GM21576 (cell line): ENCODE measurements around the gene CTIF.

Source experiments
- ATAC-seq: cut with Tn5 transposase; IDR thresholded peaks from one replicate; pipeline ENCODE4 v1.9.1; 2021; ENCODE audit warnings: mild to moderate bottlenecking, moderate library complexity; ENCODE audit not compliant: unreplicated experiment

Gene CTIF

GRCh38 chr18:48599391-48599790, 60.6 kb downstream of the CTIF start:
- no peak for ATAC-seq

- ATAC-seq, result no peak
These were observed 61.2 kb downstream of the CTIF start for GRCh38 chr18:48600046-48600445.

- ATAC-seq, result no peak
These were observed 61.7 kb downstream of the CTIF start for GRCh38 chr18:48600456-48601090.

DNA sequence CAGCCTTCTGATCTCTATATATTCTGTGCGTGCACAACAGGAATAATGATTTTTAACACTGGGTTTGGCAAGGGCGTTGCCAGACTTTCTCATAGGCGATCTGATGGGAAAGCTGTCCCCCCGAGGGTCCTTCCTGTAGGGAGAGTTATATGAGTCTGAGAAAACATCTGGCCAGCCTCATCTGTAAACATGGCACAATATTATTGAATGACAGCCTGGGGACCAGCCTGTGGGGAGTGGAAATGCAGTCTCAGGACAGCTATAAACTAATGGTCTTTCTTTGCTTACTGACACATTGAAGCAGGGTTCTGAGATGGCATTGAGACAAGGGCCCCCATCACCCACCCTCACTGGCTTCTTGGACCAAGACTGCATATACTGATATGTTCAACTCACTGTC, 62.5 kb downstream of the CTIF start:
- no peak for ATAC-seq

DNA sequence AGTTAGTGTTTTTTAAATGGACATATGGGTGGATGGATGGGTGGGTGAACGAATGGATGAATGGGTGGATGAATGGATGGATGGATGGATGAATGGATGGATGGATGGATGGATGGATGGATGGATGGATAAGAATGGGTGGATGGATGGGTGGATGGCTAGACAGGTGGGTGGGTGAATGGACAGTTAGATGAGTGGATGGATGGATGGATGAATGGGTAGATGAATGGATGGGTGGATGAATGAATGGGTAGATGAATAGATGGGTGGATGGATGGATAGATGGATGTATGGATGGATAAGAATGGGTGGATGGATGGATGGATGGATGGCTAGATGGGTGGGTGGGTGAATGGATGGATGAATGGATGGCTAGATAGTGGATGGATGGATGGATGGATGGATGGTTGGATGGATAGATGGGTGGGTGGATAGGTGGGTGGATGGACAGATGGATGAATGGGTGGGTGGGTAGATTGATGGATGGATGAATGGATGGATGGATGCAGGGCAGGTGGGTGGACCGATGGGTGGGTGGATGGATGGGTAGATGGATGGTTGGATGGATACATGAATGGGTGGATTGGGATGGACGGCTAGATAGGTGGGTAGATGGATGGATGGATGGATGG, 64.0 kb downstream of the CTIF start:
- ATAC-seq, result no peak

DNA sequence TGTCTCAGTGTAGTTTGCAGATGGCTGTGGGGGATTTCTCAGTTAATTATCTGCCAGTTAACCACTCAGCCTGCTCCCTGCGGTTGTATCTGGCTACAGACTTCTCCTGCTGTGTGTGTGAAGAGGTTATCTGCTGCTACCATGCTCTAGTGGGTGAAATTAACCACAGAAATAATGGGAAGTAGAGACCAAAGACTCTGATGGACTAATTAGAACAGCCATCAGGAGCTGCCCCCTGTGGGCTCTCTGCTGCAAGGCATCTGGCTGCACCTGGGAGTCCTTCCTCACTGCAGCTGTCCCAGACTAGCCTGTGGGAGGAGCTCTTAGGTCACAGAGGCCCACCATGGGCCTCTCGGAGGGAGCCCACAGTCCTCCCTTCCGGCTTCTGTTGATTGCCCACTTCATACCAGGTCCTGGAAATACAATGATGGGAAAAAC, 66.6 kb downstream of the CTIF start:
- no peak for ATAC-seq

DNA sequence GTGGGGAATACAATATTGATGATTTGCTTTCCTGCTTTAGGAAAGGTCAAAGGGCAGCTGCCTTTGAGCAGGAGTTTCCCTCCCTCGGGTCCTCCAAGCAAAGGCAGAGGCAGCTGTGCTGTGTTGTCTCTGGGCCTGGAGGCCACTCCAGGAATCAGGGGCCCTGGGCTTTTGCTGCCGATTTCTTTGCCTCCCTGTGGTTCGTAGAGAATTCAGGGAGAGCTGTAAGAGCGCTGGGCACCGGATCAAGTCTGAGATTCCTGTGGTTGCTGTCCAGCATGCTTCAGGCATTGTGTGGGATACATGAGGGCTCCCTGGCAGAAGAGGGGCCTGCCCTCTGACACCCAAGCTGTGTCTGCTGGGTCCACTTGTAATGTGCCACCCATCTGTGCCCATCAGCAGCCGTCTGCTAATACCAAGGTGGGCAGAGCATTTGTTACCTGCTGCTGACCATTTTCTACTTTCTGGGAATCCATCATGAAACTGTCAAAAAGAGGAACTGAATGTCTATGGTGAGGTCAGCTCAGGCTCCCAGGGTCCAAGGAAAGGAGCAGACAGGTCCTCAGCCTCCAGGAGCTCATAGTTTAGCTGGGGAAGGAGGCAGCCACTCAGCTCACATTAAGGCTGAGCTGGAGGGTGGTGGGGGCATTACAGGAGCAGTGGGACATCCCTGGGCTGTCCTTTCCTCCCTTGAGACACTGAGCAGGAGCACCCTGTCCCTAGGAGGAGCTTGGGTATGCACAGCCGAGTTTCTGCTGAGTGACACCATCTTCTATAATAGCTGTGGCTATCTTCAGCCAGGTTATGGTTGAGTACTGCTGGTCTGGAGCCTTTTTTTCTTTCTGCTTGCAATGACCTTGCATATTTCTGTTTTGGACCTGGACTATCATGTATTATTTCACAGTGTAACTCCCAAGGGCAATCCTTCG, 68.5 kb downstream of the CTIF start:
- no peak for ATAC-seq

DNA sequence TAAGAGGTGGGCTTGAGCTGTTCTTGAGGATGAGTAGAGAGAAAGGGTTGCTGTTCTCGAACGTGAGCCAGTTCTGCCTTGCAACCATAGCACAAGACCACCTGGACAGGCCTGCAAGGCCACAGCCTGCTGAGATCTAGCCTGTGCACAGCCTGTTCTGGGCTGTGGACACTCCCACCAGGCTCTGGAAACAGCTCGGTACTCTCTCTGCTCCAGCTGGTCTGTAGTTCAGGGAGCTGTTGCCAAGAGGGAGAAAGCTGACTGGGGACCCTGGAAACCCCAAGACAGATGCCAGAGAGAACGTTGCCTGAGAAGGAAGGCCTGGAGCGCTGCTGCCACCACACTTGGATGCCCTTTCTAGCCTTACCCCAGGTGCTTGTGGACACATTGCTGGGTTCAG, 69.8 kb downstream of the CTIF start:
- no peak for ATAC-seq

- no peak for ATAC-seq
These were observed 70.3 kb downstream of the CTIF start for GRCh38 chr18:48609114-48609513.

GRCh38 chr18:48609820-48610815, 71.3 kb downstream of the CTIF start:
- ATAC-seq, result no peak

DNA sequence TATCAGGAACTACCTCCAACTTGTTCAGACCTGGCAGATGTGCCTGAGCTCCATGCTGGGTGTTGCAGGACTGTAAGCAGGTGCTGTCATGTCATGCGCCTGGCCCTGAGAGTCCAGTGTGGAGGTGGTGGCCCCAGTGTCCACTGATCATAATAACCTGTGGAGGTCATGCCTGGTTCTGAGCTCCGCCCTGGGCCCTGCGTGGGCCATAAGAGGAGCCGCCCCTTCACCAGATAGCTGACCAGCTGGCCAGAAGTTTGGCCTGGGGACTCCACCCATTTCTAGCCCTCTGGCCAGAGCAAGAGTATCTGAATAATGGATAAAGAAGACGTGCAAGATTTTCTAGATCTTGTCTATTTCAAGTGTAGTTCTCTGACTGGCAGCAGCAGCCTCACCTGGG, 72.4 kb downstream of the CTIF start:
- no peak for ATAC-seq

DNA sequence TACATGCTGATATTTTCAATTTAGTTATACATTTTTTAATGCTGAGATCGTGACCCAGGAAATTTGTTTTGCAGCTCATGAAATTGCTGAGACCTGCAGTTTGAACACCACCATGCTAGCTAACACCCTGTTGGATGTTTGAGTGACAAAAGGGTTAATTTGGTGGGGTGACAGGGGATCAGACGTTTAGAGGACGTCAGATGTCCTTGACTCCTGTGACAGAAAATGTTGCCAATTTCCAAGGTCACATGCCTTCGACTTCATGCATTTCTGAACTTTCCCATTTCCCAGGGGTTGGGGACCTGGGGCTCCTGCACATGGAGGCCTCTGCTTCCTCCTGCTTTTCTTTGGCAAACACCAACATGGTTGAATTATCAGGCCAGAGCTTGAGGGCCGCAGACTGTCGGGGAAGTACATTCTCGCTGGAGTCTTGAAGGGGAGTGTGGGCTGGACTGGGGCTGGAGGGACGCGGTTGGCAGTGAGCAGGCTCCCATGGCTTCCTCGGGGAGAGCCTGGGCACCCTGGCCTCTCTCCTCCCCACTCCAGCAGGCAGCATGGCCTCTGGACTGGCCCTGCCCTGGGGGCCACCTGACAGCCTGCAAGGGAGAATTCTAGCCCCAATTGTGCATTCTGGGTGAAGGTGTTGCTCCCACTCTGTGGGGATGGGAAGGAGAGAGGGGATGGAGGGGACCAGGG, 73.1 kb downstream of the CTIF start:
- ATAC-seq, result no peak

DNA sequence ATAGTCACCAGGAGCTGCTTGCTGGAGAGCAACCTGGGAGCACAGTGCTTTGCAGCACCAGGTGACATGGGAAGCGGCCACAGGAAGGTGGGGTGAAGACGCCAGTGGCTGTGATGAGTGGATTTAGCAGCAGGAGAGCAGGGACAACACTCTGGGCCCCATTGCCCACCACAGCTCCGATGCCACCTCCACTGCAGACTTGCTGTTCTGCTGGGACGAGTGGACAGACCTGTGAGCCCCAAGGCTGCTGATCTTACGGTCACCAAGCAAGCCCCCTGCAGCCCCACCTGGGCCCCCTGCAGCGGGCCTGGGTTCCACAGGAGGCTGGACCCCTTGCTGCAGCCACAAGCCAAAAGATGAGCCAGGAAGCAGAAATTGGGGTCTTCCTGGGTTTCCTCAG, 73.7 kb downstream of the CTIF start:
- no peak for ATAC-seq

DNA sequence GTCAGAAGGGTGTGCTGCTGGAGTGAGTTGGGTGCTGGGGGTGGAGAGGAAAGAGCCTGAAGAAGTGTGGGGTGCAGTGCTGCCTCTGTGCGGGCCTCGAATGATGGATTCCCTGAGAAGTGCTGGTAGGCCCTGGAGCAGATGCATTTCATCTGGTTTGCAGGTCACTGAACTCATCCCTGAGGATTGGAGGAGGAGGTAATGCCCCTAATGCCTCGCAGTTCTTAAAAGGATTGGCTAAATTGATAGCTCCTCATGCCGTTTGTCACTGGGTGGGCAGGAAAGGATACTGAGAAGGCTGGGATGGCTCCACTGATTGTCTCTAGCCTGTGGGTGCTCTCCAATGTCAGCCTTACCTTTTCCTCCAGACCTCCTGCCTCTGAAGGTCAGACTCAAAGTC, 74.1 kb downstream of the CTIF start:
- ATAC-seq, result no peak

DNA sequence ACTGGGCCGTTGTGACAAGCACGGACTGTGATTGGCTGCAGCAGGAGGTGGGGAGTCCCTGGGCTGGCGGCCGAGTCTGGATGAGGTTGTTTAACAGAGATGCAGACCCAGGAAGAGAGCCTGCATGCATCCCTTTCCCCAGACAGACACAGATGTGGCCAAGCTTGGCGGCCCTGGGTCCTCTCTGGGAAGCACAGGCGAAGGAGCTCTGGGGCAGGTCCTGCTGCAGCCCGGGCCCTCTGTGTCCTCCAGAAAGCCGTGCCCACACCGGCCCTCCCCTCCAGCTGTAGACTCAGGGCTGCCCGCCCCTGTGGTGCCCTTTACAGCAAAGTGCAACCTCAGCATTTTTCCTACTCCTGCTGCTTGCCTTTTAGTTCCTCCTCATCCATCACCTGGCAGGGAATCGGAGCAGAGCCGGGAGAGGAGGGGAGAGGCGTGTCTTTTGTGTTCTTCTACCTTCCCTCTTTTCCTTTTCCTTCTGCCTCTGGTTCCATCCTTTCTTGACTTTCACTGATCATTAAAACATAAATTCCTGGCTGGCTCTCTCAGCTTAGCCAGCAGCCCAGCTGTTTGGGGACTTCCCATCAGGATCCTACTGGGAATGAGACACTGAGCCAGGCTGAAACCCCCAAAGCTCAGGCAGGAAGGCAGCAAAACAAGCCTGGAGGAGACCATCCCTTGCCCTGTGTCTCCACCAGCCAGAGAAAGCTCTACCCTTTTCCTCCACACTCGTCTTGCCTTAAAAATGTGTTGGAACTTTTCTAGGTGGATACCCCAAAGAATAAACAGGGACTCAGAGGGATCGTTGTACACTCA, 75.0 kb downstream of the CTIF start:
- ATAC-seq, result no peak

GRCh38 chr18:48615566-48616401, 77.0 kb downstream of the CTIF start:
- ATAC-seq, result no peak

- ATAC-seq, result no peak
These were observed 77.8 kb downstream of the CTIF start for GRCh38 chr18:48616484-48617255.
